GM19035 (cell line): ENCODE results near the gene CD80.

Experiments used
- ATAC-seq: cut with Tn5 transposase; IDR thresholded peaks from one replicate; pipeline ENCODE4 v1.9.1; 2021; ENCODE audit not compliant: unreplicated experiment

The CD80 gene

GRCh38 chr3:119550192-119550910 is 9.1 kb downstream of the CD80 start:
- no peak for ATAC-seq

- ATAC-seq = no peak
Observed at GRCh38 chr3:119548341-119548740, 11.1 kb downstream of the CD80 start.

GRCh38 chr3:119547227-119547626 is 12.2 kb downstream of the CD80 start:
- ATAC-seq = no peak

- ATAC-seq = no peak
Observed at GRCh38 chr3:119543147-119543546, 16.3 kb downstream of the CD80 start.

GRCh38 chr3:119542168-119542767 is 17.1 kb downstream of the CD80 start:
- no peak for ATAC-seq

- ATAC-seq = no peak
Observed at GRCh38 chr3:119541547-119541946, 17.9 kb downstream of the CD80 start.

GRCh38 chr3:119538772-119539171 is 20.6 kb downstream of the CD80 start:
- no peak for ATAC-seq

GRCh38 chr3:119536757-119537156 is 22.7 kb downstream of the CD80 start:
- ATAC-seq = no peak

- no peak for ATAC-seq
Observed at GRCh38 chr3:119534296-119534695, 25.1 kb downstream of the CD80 start.

GRCh38 chr3:119531151-119531550 is 28.3 kb downstream of the CD80 start:
- no peak for ATAC-seq

GRCh38 chr3:119530456-119530855 is 29.0 kb downstream of the CD80 start:
- no peak for ATAC-seq

- no peak for ATAC-seq
Observed at GRCh38 chr3:119529883-119530282, 29.5 kb downstream of the CD80 start.

- no peak for ATAC-seq
Observed at GRCh38 chr3:119527714-119528113, 31.7 kb downstream of the CD80 start.

- ATAC-seq = no peak
Observed at GRCh38 chr3:119524931-119525662, 34.3 kb downstream of the CD80 start.

- no peak for ATAC-seq
Observed at GRCh38 chr3:119518026-119518425, 41.4 kb downstream of the CD80 start.

GRCh38 chr3:119517112-119517511 is 42.3 kb downstream of the CD80 start:
- ATAC-seq = no peak

- no peak for ATAC-seq
Observed at GRCh38 chr3:119514637-119515036, 44.8 kb downstream of the CD80 start.

- no peak for ATAC-seq
Observed at GRCh38 chr3:119510690-119511089, 48.7 kb downstream of the CD80 start.

- no peak for ATAC-seq
Observed at GRCh38 chr3:119508172-119508845, 51.1 kb downstream of the CD80 start.

GRCh38 chr3:119507404-119507803 is 52.0 kb downstream of the CD80 start:
- ATAC-seq = no peak

GRCh38 chr3:119506631-119507030 is 52.8 kb downstream of the CD80 start:
- no peak for ATAC-seq

- ATAC-seq = no peak
Observed at GRCh38 chr3:119500901-119501300, 58.5 kb downstream of the CD80 start.
